ENCODE measurements around the gene CEP128. TPM values are rescaled to one million over a fixed set of nuclear protein-coding genes. Genes with fewer than 3 reads are reported as not detected.

Gene CEP128
- polyA plus RNA-seq, 1 experiment: 1.9 TPM

GRCh38 chr14:80468331-80469122 is 473.0 kb downstream of the CEP128 start:
- no peaks in the 10 kb centered on the region for H3K36me3 ChIP-seq (ENCODE audit: control insufficient read depth, insufficient read depth, low read length)
- CTCF ChIA-PET: no interaction called here
- no peaks in the 10 kb centered on the region for H3K27me3 ChIP-seq (ENCODE audit: control insufficient read depth, insufficient read depth, low read length)
- POLR2A ChIA-PET: no interaction called here
- TF ChIP-seq CTCF (IDR thresholded peaks at IDR 0.05; ENCODE audit: insufficient read depth, low read depth, low read length): no peak
- no peak overlapping the region for H3K4me3 ChIP-seq (ENCODE audit: low read depth, low read length)
- no peak for DNase-seq (ENCODE audit: low read depth)

- POLR2A ChIA-PET: no interaction called here
Measured at GRCh38 chr14:80465546-80466220, 475.9 kb downstream of the CEP128 start.

GRCh38 chr14:80464531-80465149 is 476.9 kb downstream of the CEP128 start:
- TF ChIP-seq CTCF (IDR thresholded peaks at IDR 0.05; ENCODE audit: insufficient read depth, low read depth, low read length): no peak
- ChIA-PET POLR2A (no interaction called here), CTCF (no interaction called here)
- Histone ChIP-seq H3K27me3 (ENCODE audit: control insufficient read depth, insufficient read depth, low read length) (no peaks in the 10 kb centered on the region), H3K4me3 (ENCODE audit: low read depth, low read length) (no peak overlapping the region), H3K36me3 (ENCODE audit: control insufficient read depth, insufficient read depth, low read length) (no peaks in the 10 kb centered on the region)
- DNase-seq (ENCODE audit: low read depth): no peak

More at GRCh38 chr14:80465546-80466220, 475.9 kb downstream of the CEP128 start:
- CTCF ChIA-PET: no interaction called here
- no peak overlapping the region for H3K4me3 ChIP-seq (ENCODE audit: low read depth, low read length)
- DNase-seq (ENCODE audit: low read depth): no peak
- H3K36me3 ChIP-seq (ENCODE audit: control insufficient read depth, insufficient read depth, low read length): no peaks in the 10 kb centered on the region
- no peaks in the 10 kb centered on the region for H3K27me3 ChIP-seq (ENCODE audit: control insufficient read depth, insufficient read depth, low read length)
- no peak for TF ChIP-seq CTCF (IDR thresholded peaks at IDR 0.05; ENCODE audit: insufficient read depth, low read depth, low read length)

GRCh38 chr14:80456209-80456608 is 485.3 kb downstream of the CEP128 start:
- CTCF ChIA-PET: interaction anchor here (2.0 kb wide), 1 partner anchor 9 kb away, joined by 4 read pairs; no protein-coding TSS in a partner anchor
- Histone ChIP-seq H3K4me3 (ENCODE audit: low read depth, low read length) (no peak overlapping the region), H3K27me3 (ENCODE audit: control insufficient read depth, insufficient read depth, low read length) (no peaks in the 10 kb centered on the region), H3K36me3 (ENCODE audit: control insufficient read depth, insufficient read depth, low read length) (no peaks in the 10 kb centered on the region)
- no peak for DNase-seq (ENCODE audit: low read depth)
- POLR2A ChIA-PET: no interaction called here
- no peak for TF ChIP-seq CTCF (IDR thresholded peaks at IDR 0.05; ENCODE audit: insufficient read depth, low read depth, low read length)

- TF ChIP-seq CTCF (IDR thresholded peaks at IDR 0.05; ENCODE audit: insufficient read depth, low read depth, low read length): no peak
- Histone ChIP-seq H3K4me3 (ENCODE audit: low read depth, low read length) (no peak overlapping the region), H3K36me3 (ENCODE audit: control insufficient read depth, insufficient read depth, low read length) (no peaks in the 10 kb centered on the region), H3K27me3 (ENCODE audit: control insufficient read depth, insufficient read depth, low read length) (no peaks in the 10 kb centered on the region)
- no peak for DNase-seq (ENCODE audit: low read depth)
- CTCF ChIA-PET: interaction anchor here (1.7 kb wide), 1 partner anchor 10 kb away, joined by 4 read pairs; no protein-coding TSS in a partner anchor
- POLR2A ChIA-PET: no interaction called here
Measured at GRCh38 chr14:80455031-80455430, 486.5 kb downstream of the CEP128 start.

All from BJ (cell line).